Transverse colon (tissue), 4 donors: ENCODE measurements around the gene EFCAB14.

Source experiments
- EP300 ChIP-seq: sonication (generic); formaldehyde crosslinking; IDR thresholded peaks from one replicate; pipeline ENCODE4 v1.6.1; 2017; ENCODE audit warnings: antibody characterized with exemption, low read depth
- POLR2A ChIP-seq: fragments of 450-650 bp; IDR thresholded peaks from one replicate; pipeline ENCODE4 v1.6.1; 2016; ENCODE audit warnings: antibody characterized with exemption, mild to moderate bottlenecking, moderate library complexity
- POLR2AphosphoS5 ChIP-seq, 3 donors: sonication (generic); formaldehyde crosslinking; IDR thresholded peaks; one replicate each; pipeline ENCODE4 v1.6.1; 2016; ENCODE audit warnings: antibody characterized with exemption in 3 of 3
- TF ChIP-seq, protein P1 (sequence below), 5 experiments: fragments of 200-600 bp in 3 of 5; fragments of 450-650 bp in 2 of 5; sonication (generic) in 3 of 5; IDR thresholded peaks; 1 replicate in 2 of 5; 2 replicates in 3 of 5; pipeline ENCODE4 v1.5.1; 2016 to 2017; ENCODE audit warnings: antibody characterized with exemption in 5 of 5, inconsistent platforms in 3 of 5, mild to moderate bottlenecking in 2 of 5, moderate library complexity in 1 of 5

DNA sequence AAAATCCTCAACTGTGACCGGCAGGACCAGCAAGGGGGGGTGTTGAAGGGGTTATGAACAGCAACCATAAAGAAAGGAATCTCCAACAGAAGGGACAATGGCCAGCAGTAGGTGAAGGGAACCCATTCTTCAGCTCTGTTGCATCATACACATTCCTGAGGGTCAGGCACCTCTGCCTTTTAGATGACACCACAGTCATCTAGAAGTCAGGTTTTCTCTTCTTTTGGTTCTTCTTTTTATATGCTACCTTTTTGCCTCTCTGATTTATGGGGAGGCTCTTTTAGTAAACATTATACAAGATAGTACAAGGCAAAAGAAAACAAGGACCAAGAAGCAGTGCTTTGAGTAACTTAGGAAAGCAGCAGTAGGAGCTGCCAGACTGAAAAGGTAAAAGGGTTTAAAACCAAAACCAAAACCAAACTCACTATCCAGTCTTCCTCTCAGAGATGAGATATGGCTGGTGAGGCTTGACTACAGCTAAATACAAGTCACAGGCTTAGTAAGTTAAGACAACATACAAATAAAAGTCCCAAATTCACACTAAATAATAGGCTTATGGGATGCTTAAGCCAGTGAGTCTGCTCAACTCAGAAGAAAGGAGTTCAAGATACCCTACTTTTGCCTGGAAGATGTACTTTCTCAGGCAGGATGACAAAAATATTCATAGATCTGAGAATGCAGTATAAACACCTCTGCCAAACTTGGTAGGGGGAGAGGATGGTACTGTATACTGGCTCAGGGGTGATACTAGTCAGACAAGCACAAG, 43.2 kb downstream of the EFCAB14 start:
- TF ChIP-seq POLR2A (no peak), EP300 (no peak), POLR2AphosphoS5 (IDR thresholded peaks at IDR 0.05) (no peak)
- TF ChIP-seq, protein P1, sequence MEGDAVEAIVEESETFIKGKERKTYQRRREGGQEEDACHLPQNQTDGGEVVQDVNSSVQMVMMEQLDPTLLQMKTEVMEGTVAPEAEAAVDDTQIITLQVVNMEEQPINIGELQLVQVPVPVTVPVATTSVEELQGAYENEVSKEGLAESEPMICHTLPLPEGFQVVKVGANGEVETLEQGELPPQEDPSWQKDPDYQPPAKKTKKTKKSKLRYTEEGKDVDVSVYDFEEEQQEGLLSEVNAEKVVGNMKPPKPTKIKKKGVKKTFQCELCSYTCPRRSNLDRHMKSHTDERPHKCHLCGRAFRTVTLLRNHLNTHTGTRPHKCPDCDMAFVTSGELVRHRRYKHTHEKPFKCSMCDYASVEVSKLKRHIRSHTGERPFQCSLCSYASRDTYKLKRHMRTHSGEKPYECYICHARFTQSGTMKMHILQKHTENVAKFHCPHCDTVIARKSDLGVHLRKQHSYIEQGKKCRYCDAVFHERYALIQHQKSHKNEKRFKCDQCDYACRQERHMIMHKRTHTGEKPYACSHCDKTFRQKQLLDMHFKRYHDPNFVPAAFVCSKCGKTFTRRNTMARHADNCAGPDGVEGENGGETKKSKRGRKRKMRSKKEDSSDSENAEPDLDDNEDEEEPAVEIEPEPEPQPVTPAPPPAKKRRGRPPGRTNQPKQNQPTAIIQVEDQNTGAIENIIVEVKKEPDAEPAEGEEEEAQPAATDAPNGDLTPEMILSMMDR (IDR thresholded peaks at IDR 0.05): no peak
